Stimulated activated CD4-positive, alpha-beta T cell treated with anti-CD3 and anti-CD28 coated beads, Interleukin-1b, Interleukin-23, amount 100 ng/mL, for 48 hours (primary cell): ENCODE data around the gene ACCSL.
A peak's percentile ranks its signal among the peaks of the same experiment; 100 is the strongest.

ENCODE experiments used
- DNase-seq: peaks from one replicate; pipeline ENCODE4 v3.0.0-alpha.2; 2020

The ACCSL gene

DNA sequence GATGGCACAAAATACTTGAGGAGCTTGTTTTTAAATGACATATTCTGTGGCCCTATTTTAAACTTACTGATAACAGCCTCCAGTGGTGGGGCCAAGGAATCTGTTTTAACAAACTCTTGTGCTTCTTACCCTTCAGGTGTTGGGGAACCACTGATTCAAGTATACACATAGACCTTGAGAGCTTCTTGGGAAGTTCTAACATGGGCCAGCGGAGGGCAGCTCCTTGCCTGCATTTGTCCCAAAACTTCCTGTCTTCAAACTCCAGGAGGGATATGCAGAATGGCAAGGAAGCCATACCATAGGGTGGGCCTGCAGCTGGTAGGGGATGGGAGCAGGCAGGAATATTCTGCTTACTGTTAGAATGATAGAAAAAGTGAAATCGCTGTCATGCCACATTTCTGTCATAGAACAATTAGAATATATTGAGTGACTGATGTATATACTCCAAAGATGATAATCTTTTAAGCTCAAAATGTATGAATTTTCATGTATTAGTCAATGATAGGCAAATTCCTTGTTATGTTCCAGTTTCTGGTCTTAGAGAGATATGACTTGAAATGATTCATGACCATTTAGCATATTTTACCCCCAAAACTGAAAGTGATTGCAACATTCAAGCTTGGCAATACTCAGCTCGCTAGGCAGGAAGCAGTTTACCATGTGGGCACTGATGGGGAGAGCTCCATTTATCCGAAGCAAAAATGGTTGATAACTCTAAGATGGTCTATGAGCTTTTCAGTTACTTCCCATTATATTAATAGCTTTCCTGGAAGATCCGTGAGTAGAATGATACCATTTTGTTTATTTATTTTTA lies 56.9 kb downstream of the ACCSL start:
- DNase-seq: peak; percentile 24

DNA sequence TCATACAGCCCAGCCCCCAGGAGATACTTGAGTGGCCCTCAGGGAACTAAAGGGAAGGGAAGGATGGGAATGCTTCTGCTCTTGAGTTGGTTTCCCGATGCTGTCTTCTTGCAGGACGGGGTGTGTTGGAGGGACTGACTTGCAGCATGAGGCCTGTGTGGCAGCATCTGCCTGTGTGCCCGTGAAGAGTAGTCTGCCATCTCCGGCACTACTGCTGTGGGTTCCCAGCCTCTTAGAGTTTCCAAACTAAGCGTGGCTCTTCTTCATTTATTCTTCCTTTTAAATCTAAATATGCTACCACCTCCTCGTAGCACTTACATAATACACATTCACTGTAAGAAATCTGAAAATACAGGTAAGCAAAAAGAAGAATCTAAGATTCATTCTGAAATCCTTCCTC lies 60.5 kb downstream of the ACCSL start:
- no peak for DNase-seq
